Measurements from ENCODE around the gene KIAA0232. TPM values are rescaled to one million over a fixed set of nuclear protein-coding genes. Genes with fewer than 3 reads are reported as not detected.

KIAA0232 gene
- total RNA-seq, 4 donors from 2014 or later, result 27.6 to 34.1 (median 32.7) TPM

DNA sequence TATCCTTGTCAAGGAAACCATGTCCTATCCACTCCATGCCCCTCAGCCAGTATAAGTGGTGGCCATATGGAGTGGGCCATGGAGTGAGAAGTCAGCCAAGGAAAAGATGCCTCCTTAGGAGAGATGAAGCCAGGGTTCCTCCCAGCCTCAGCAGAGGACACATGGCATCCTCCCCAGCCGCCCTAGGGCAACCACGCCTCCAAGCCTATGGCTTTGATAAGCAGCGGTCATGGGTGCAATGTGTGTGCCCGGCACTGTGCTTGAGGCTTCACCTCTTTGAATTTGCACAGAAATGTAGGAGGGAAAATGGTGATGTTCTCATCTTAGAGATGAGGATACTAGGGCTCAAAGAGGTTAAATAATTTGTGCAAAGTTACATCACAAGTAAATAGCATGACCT is 92.5 kb downstream of the KIAA0232 start:
- 91% methylated on average over 4 of the region's 4 CpGs for whole genome bisulfite sequencing
- DNase-seq (ENCODE audit: low spot score in 2 of 2), result no peak
- peaks cover 23% of the 10 kb centered on the region for H3K4me1 ChIP-seq
- no peak overlapping the region for H3K27ac ChIP-seq
- TF ChIP-seq EP300 (IDR thresholded peaks at IDR 0.05) (no peak), POLR2AphosphoS5 (IDR thresholded peaks at IDR 0.05) (no peak), POLR2A (IDR thresholded peaks at IDR 0.05) (no peak)
- TF ChIP-seq, protein P1, sequence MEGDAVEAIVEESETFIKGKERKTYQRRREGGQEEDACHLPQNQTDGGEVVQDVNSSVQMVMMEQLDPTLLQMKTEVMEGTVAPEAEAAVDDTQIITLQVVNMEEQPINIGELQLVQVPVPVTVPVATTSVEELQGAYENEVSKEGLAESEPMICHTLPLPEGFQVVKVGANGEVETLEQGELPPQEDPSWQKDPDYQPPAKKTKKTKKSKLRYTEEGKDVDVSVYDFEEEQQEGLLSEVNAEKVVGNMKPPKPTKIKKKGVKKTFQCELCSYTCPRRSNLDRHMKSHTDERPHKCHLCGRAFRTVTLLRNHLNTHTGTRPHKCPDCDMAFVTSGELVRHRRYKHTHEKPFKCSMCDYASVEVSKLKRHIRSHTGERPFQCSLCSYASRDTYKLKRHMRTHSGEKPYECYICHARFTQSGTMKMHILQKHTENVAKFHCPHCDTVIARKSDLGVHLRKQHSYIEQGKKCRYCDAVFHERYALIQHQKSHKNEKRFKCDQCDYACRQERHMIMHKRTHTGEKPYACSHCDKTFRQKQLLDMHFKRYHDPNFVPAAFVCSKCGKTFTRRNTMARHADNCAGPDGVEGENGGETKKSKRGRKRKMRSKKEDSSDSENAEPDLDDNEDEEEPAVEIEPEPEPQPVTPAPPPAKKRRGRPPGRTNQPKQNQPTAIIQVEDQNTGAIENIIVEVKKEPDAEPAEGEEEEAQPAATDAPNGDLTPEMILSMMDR (IDR thresholded peaks at IDR 0.05), result no peak
- no peak overlapping the region for H3K4me3 ChIP-seq
- H3K27me3 ChIP-seq, result no peaks in the 10 kb centered on the region
- peaks cover 68% of the 10 kb centered on the region for H3K36me3 ChIP-seq
- no peaks in the 10 kb centered on the region for H3K9me3 ChIP-seq

DNA sequence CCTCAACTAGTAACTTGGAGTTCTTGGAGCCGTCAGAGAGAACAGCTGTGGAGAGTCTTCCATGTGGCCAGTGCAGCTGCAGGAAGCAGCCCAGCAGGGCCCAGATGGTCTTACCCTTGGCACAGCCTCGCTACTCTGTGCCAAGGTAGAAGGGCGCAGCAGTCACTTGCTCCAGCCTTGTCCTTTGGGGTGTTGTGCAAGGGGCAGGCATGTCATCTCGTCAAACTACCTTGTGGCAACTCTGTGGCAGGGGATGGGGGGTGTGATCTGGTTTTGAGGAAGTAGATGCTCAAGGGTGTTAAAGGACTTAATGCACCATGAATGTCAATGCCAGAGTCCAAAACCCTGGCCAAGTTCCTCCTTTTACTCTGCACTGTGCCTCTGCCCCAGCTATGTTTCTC is 92.9 kb downstream of the KIAA0232 start:
- peaks cover 71% of the 10 kb centered on the region for H3K36me3 ChIP-seq

DNA sequence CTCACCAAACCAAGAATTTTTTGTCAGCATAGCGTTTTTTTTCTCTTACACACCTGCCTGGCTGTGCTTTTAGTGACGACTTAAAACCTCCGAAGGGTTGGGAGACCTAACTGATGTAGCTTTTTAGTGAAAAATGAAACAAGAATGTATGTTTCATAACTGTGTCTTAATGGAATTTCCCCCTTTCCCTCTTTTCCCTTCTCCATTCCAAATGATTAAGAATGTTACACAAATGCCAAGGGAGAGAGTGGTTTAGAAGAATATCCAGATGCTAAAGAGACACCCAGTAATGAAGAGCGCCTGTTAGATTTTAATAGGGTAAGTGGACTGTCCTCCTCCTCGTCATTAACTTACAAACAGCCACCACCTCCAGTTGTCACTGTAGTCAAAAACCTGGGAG is 93.9 kb downstream of the KIAA0232 start:
- Histone ChIP-seq H3K36me3 (peaks cover 81% of the 10 kb centered on the region), H3K27ac (no peak overlapping the region)
- 71% methylated on average over 5 of the region's 5 CpGs for WGBS

More for the DNA sequence above, 92.9 kb downstream of the KIAA0232 start:
- no peaks in the 10 kb centered on the region for H3K27me3 ChIP-seq
- no peaks in the 10 kb centered on the region for H3K9me3 ChIP-seq
- TF ChIP-seq, protein P1 (IDR thresholded peaks at IDR 0.05), result no peak
- TF ChIP-seq POLR2A (IDR thresholded peaks at IDR 0.05), result no peak
- no peak for TF ChIP-seq POLR2AphosphoS5 (IDR thresholded peaks at IDR 0.05)
- TF ChIP-seq EP300 (IDR thresholded peaks at IDR 0.05), result no peak
- H3K4me1 ChIP-seq, result peaks cover 18% of the 10 kb centered on the region
- H3K4me3 ChIP-seq, result no peak overlapping the region
- no peak overlapping the region for H3K27ac ChIP-seq
- 86% methylated on average over 4 of the region's 4 CpGs for WGBS
- no peak for DNase-seq (ENCODE audit: low spot score in 2 of 2)

DNA sequence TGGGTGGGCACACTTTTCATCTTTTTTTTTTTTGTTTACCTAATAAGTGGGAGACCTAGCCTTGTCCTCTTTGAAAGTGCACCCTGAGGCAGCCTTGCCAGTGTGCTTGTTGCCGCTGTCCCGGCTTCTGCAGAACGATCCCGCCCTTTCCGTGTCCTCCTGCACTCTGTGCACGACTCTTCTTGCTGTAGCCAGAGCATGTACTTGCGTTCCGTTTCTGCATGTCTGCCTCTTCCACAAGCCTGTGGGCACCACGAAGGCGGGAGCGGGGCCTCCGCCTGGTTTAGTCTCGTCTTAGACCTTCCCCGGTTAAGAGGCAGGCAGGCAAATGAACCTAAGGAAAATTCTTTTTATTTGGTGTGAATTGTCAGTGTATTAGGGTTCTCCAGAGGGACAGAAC is 94.5 kb downstream of the KIAA0232 start:
- no peak for DNase-seq (ENCODE audit: low spot score in 2 of 2)
- 67% methylated on average over 14 of the region's 14 CpGs for WGBS
- Histone ChIP-seq H3K4me1 (peaks cover 18% of the 10 kb centered on the region), H3K36me3 (peaks cover 81% of the 10 kb centered on the region), H3K27ac (no peak overlapping the region), H3K9me3 (no peaks in the 10 kb centered on the region), H3K4me3 (no peak overlapping the region), H3K27me3 (no peaks in the 10 kb centered on the region)
- no peak for TF ChIP-seq POLR2A (IDR thresholded peaks at IDR 0.05)
- no peak for TF ChIP-seq POLR2AphosphoS5 (IDR thresholded peaks at IDR 0.05)
- TF ChIP-seq, protein P1 (IDR thresholded peaks at IDR 0.05), result no peak
- no peak for TF ChIP-seq EP300 (IDR thresholded peaks at IDR 0.05)

More for the DNA sequence above, 93.9 kb downstream of the KIAA0232 start:
- Histone ChIP-seq H3K4me1 (peaks cover 18% of the 10 kb centered on the region), H3K9me3 (no peaks in the 10 kb centered on the region), H3K4me3 (no peak overlapping the region), H3K27me3 (no peaks in the 10 kb centered on the region)
- DNase-seq (ENCODE audit: low spot score in 2 of 2), result no peak
- TF ChIP-seq EP300 (IDR thresholded peaks at IDR 0.05) (no peak), POLR2AphosphoS5 (IDR thresholded peaks at IDR 0.05) (no peak), POLR2A (IDR thresholded peaks at IDR 0.05) (no peak)
- TF ChIP-seq, protein P1 (IDR thresholded peaks at IDR 0.05), result no peak

DNA sequence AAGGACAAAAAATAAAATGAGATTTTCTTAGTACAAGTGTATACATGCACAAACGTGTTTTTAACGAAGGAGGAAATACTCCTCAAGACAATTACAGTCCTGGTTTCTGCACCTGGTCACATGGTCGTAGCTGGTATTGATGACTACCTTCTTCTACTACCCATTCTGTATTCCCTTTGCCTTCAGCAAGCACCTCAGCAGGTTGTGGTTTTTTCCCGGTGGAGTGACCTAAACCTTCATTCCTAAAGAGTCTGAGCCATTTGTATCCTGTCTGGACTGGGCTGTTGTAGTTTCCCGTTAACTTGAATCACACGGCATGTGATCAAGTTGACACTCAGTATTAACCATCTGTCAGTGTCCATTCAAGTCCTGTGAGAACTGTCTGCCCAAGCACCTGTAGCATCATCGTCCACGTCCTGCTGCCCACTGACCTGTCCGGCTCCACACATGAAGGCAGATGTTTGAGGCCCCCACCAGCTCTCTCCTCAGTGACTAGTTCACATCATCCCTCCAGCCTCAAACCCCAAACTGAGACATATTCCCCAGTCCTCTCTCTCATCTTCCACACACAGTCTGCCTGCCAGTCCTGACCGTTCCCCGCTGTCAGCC is 96.0 kb downstream of the KIAA0232 start:
- H3K9me3 ChIP-seq, result no peaks in the 10 kb centered on the region
- peaks cover 77% of the 10 kb centered on the region for H3K36me3 ChIP-seq
- WGBS, result 72% methylated on average over 11 of the region's 11 CpGs
- DNase-seq (ENCODE audit: low spot score in 2 of 2), result no peak
- H3K4me1 ChIP-seq, result peaks cover 18% of the 10 kb centered on the region
- H3K4me3 ChIP-seq, result no peak overlapping the region
- TF ChIP-seq, protein P1 (IDR thresholded peaks at IDR 0.05), result no peak
- no peak for TF ChIP-seq POLR2AphosphoS5 (IDR thresholded peaks at IDR 0.05)
- TF ChIP-seq EP300 (IDR thresholded peaks at IDR 0.05), result no peak
- no peak for TF ChIP-seq POLR2A (IDR thresholded peaks at IDR 0.05)
- H3K27ac ChIP-seq, result no peak overlapping the region
- H3K27me3 ChIP-seq, result no peaks in the 10 kb centered on the region

Data from suprapubic skin (tissue), 4 donors.